Mammary epithelial cell (primary cell): ENCODE data around the gene RDX.

ENCODE experiments used
- EZH2 ChIP-seq: IDR thresholded peaks from 2 replicates; pipeline ENCODE4 v1.6.1; 2012; ENCODE audit warnings: low read length, inconsistent platforms, borderline replicate concordance
- TF ChIP-seq, protein P1 (sequence below), 2 donors: IDR thresholded peaks in 1 of 2; conservative IDR thresholded peaks in 1 of 2; 2 replicates each; pipeline ENCODE4 v1.5.1; 2011 to 2012; ENCODE audit warnings: inconsistent platforms in 2 of 2, low read length in 2 of 2, mild to moderate bottlenecking in 2 of 2, control low read depth in 1 of 2, low read depth in 1 of 2; ENCODE audit not compliant: insufficient read depth in 1 of 2; ENCODE audit errors: extremely low read depth in 1 of 2

DNA sequence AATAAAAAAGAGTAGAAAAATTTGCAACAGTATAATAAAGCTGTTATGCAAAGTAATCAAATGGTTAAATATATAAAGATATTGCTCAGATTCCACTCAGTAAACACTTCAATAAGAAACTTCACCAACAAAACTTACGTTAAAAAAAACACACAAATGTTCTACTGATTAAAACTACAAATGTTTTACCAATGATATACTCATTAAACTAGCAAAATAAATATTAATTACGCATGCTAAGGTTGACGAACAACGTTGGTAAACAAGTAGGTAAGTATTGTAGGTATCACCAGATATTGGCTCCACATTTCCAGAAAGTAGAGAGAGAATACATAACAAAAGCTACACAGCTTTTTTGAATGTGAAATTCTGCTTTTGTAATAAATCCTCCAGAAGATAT lies 12.6 kb downstream of the RDX start:
- TF ChIP-seq, protein P1, sequence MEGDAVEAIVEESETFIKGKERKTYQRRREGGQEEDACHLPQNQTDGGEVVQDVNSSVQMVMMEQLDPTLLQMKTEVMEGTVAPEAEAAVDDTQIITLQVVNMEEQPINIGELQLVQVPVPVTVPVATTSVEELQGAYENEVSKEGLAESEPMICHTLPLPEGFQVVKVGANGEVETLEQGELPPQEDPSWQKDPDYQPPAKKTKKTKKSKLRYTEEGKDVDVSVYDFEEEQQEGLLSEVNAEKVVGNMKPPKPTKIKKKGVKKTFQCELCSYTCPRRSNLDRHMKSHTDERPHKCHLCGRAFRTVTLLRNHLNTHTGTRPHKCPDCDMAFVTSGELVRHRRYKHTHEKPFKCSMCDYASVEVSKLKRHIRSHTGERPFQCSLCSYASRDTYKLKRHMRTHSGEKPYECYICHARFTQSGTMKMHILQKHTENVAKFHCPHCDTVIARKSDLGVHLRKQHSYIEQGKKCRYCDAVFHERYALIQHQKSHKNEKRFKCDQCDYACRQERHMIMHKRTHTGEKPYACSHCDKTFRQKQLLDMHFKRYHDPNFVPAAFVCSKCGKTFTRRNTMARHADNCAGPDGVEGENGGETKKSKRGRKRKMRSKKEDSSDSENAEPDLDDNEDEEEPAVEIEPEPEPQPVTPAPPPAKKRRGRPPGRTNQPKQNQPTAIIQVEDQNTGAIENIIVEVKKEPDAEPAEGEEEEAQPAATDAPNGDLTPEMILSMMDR (conservative IDR thresholded peaks at IDR 0.05 in 1 of 2, IDR thresholded peaks at IDR 0.05 in 1 of 2; ENCODE audit: extremely low read depth in 1 of 2, insufficient read depth in 1 of 2, low read depth in 1 of 2, low read length in 2 of 2), result no peak
- no peak for TF ChIP-seq EZH2
